GM12891 (cell line): ENCODE results near the gene COL2A1.

Experiments
- POLR2A ChIP-seq: IDR thresholded peaks from 2 replicates; pipeline ENCODE4 v1.6.1; 2011; ENCODE audit warnings: low read depth, low read length, control low read depth
- POU2F2 ChIP-seq: IDR thresholded peaks from 2 replicates; pipeline ENCODE4 v1.6.1; 2011; ENCODE audit warnings: low read depth, mild to moderate bottlenecking, control low read depth, low read length, moderate library complexity
- SPI1 ChIP-seq: IDR thresholded peaks from 2 replicates; pipeline ENCODE4 v1.6.1; 2011; ENCODE audit warnings: low read depth, low read length, control low read depth

DNA sequence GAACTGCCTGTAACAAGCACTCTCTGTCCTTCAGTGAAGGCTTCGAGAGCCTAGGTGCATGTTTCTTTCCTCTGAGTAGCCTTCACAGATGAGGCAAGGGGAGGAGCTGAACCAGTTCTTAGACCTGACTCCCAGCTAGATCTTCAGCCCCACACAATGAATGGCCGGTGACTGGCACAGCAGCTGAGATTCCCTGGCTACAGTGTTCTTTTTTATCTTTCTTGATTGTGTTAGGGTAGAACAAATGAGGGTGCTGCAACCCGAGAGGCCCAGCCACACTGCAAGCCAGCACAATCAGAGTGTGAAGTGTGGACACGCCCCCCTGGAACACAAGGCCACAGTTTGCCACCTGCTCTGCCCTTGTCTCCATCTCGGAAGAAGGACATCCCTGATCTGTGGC lies 19.1 kb upstream of the COL2A1 start:
- no peak for TF ChIP-seq POLR2A
- TF ChIP-seq POU2F2 = no peak
- TF ChIP-seq SPI1 = no peak
